ENCODE measurements around the gene SGK1. TPM values are rescaled to one million over a fixed set of nuclear protein-coding genes. Genes with fewer than 3 reads are reported as not detected.

SGK1 gene
- total RNA-seq, 1 donor from 2014 or later = 7.2 TPM

- Mint-ChIP-seq H3K4me3 (ENCODE audit: unreplicated experiment) (no peak overlapping the region), H3K9me3 (ENCODE audit: unreplicated experiment) (no peaks in the 10 kb centered on the region), H3K27ac (ENCODE audit: unreplicated experiment) (no peak overlapping the region), H3K36me3 (ENCODE audit: low read depth, unreplicated experiment) (no peaks in the 10 kb centered on the region), H3K4me1 (ENCODE audit: unreplicated experiment) (peaks cover 5% of the 10 kb centered on the region), H3K27me3 (ENCODE audit: unreplicated experiment) (no peaks in the 10 kb centered on the region)
- TF ChIP-seq, protein P1, sequence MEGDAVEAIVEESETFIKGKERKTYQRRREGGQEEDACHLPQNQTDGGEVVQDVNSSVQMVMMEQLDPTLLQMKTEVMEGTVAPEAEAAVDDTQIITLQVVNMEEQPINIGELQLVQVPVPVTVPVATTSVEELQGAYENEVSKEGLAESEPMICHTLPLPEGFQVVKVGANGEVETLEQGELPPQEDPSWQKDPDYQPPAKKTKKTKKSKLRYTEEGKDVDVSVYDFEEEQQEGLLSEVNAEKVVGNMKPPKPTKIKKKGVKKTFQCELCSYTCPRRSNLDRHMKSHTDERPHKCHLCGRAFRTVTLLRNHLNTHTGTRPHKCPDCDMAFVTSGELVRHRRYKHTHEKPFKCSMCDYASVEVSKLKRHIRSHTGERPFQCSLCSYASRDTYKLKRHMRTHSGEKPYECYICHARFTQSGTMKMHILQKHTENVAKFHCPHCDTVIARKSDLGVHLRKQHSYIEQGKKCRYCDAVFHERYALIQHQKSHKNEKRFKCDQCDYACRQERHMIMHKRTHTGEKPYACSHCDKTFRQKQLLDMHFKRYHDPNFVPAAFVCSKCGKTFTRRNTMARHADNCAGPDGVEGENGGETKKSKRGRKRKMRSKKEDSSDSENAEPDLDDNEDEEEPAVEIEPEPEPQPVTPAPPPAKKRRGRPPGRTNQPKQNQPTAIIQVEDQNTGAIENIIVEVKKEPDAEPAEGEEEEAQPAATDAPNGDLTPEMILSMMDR (IDR thresholded peaks at IDR 0.05; ENCODE audit: unreplicated experiment) = no peak
- DNase-seq (ENCODE audit: low spot score) = no peak
Observed at GRCh38 chr6:134145786-134146185, 172.1 kb downstream of the SGK1 start.

- Mint-ChIP-seq H3K4me1 (ENCODE audit: unreplicated experiment) (no peaks in the 10 kb centered on the region), H3K27ac (ENCODE audit: unreplicated experiment) (no peak overlapping the region), H3K4me3 (ENCODE audit: unreplicated experiment) (no peak overlapping the region), H3K27me3 (ENCODE audit: unreplicated experiment) (peaks cover 1% of the 10 kb centered on the region), H3K36me3 (ENCODE audit: low read depth, unreplicated experiment) (no peaks in the 10 kb centered on the region), H3K9me3 (ENCODE audit: unreplicated experiment) (no peaks in the 10 kb centered on the region)
- DNase-seq (ENCODE audit: low spot score) = no peak
- TF ChIP-seq, protein P1 (IDR thresholded peaks at IDR 0.05; ENCODE audit: unreplicated experiment) = no peak
Observed at GRCh38 chr6:134138226-134138975, 179.5 kb downstream of the SGK1 start.

DNA sequence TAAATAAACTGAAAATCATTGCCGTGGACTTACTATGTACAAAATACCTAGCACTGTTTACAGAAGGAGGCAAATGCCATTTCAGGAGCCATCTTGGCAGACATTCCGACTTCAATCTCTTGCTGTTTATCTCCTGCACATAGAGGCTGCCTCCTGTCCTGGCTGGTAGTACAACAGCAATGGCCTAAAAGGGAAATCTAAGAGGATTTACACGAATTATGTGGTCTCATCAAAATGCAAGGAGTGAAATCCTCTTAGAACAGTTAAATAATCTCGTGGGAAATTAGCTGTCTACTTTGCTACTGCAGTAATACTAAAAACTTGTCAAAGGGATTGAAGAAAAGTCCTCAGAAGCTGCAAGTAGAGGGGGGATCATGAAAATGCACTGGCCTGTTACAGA is 183.3 kb downstream of the SGK1 start:
- DNase-seq (ENCODE audit: low spot score) = no peak
- H3K4me3 Mint-ChIP-seq (ENCODE audit: unreplicated experiment) = no peak overlapping the region
- no peaks in the 10 kb centered on the region for H3K36me3 Mint-ChIP-seq (ENCODE audit: low read depth, unreplicated experiment)
- TF ChIP-seq, protein P1 (IDR thresholded peaks at IDR 0.05; ENCODE audit: unreplicated experiment) = no peak
- no peaks in the 10 kb centered on the region for H3K4me1 Mint-ChIP-seq (ENCODE audit: unreplicated experiment)
- peaks cover 1% of the 10 kb centered on the region for H3K27me3 Mint-ChIP-seq (ENCODE audit: unreplicated experiment)
- no peaks in the 10 kb centered on the region for H3K9me3 Mint-ChIP-seq (ENCODE audit: unreplicated experiment)
- no peak overlapping the region for H3K27ac Mint-ChIP-seq (ENCODE audit: unreplicated experiment)

GRCh38 chr6:134132494-134133141 is 185.3 kb downstream of the SGK1 start:
- no peak overlapping the region for H3K27ac Mint-ChIP-seq (ENCODE audit: unreplicated experiment)
- peaks cover 1% of the 10 kb centered on the region for H3K27me3 Mint-ChIP-seq (ENCODE audit: unreplicated experiment)
- H3K4me3 Mint-ChIP-seq (ENCODE audit: unreplicated experiment) = no peak overlapping the region
- no peaks in the 10 kb centered on the region for H3K36me3 Mint-ChIP-seq (ENCODE audit: low read depth, unreplicated experiment)
- no peak for DNase-seq (ENCODE audit: low spot score)
- no peaks in the 10 kb centered on the region for H3K9me3 Mint-ChIP-seq (ENCODE audit: unreplicated experiment)
- H3K4me1 Mint-ChIP-seq (ENCODE audit: unreplicated experiment) = no peaks in the 10 kb centered on the region
- TF ChIP-seq, protein P1 (IDR thresholded peaks at IDR 0.05; ENCODE audit: unreplicated experiment) = no peak

GRCh38 chr6:134131530-134132139 is 186.3 kb downstream of the SGK1 start:
- Mint-ChIP-seq H3K36me3 (ENCODE audit: low read depth, unreplicated experiment) (no peaks in the 10 kb centered on the region), H3K27me3 (ENCODE audit: unreplicated experiment) (peaks cover 1% of the 10 kb centered on the region), H3K27ac (ENCODE audit: unreplicated experiment) (no peak overlapping the region), H3K4me3 (ENCODE audit: unreplicated experiment) (no peak overlapping the region), H3K4me1 (ENCODE audit: unreplicated experiment) (no peaks in the 10 kb centered on the region), H3K9me3 (ENCODE audit: unreplicated experiment) (no peaks in the 10 kb centered on the region)
- TF ChIP-seq, protein P1 (IDR thresholded peaks at IDR 0.05; ENCODE audit: unreplicated experiment) = no peak
- DNase-seq (ENCODE audit: low spot score) = no peak
